ENCODE measurements around the gene GJB1.

GJB1 gene

GRCh38 chrX:71195964-71196649 is 26.9 kb upstream of the GJB1 start:
- H3K27ac Mint-ChIP-seq = peak overlapping the region; percentile 60
- peaks cover 14 to 31% of the 10 kb centered on the region in 2 donors for H3K4me1 Mint-ChIP-seq
- peak; percentile 57 to 64 for ATAC-seq (replicated peaks)
- no peaks in the 10 kb centered on the region for H3K27me3 Mint-ChIP-seq
- H3K9me3 Mint-ChIP-seq = peaks cover 0 to 4% of the 10 kb centered on the region in 2 donors
- H3K36me3 Mint-ChIP-seq = peaks cover 2 to 13% of the 10 kb centered on the region in 2 donors
- H3K4me3 Mint-ChIP-seq = peak overlapping the region; percentile 74 to 78
- no peak for DNase-seq

- H3K4me3 Mint-ChIP-seq = peak overlapping the region; percentile 83 to 88
- peak; percentile 93 to 95 for ATAC-seq (replicated peaks)
- peak; percentile 15 for DNase-seq
- peaks cover 12 to 27% of the 10 kb centered on the region in 2 donors for H3K4me1 Mint-ChIP-seq
- H3K36me3 Mint-ChIP-seq = peaks cover 0 to 8% of the 10 kb centered on the region in 2 donors
- peaks cover 0 to 4% of the 10 kb centered on the region in 2 donors for H3K9me3 Mint-ChIP-seq
- peak overlapping the region; percentile 80 for H3K27ac Mint-ChIP-seq
- H3K27me3 Mint-ChIP-seq = no peaks in the 10 kb centered on the region
These were observed 25.0 kb upstream of the GJB1 start for GRCh38 chrX:71198066-71198465.

- Mint-ChIP-seq H3K27me3 (no peaks in the 10 kb centered on the region), H3K4me3 (no peak overlapping the region), H3K36me3 (peaks cover 0 to 8% of the 10 kb centered on the region in 2 donors), H3K27ac (no peak overlapping the region), H3K4me1 (peaks cover 12 to 27% of the 10 kb centered on the region in 2 donors), H3K9me3 (peaks cover 0 to 4% of the 10 kb centered on the region in 2 donors)
- DNase-seq (no peak), ATAC-seq (replicated peaks) (no peak)
These were observed 23.6 kb upstream of the GJB1 start for GRCh38 chrX:71199252-71200008.

- peaks cover 0 to 3% of the 10 kb centered on the region in 2 donors for H3K27me3 Mint-ChIP-seq
- H3K9me3 Mint-ChIP-seq = no peaks in the 10 kb centered on the region
- no peak overlapping the region for H3K4me3 Mint-ChIP-seq
- peaks cover 0 to 4% of the 10 kb centered on the region in 2 donors for H3K36me3 Mint-ChIP-seq
- no peak for ATAC-seq (replicated peaks)
- DNase-seq = no peak
- H3K27ac Mint-ChIP-seq = no peak overlapping the region
- no peaks in the 10 kb centered on the region for H3K4me1 Mint-ChIP-seq
These were observed 12.2 kb upstream of the GJB1 start for GRCh38 chrX:71210816-71211215.

- Mint-ChIP-seq H3K4me3 (no peak overlapping the region), H3K4me1 (no peaks in the 10 kb centered on the region), H3K9me3 (no peaks in the 10 kb centered on the region), H3K27me3 (peaks cover 0 to 3% of the 10 kb centered on the region in 2 donors), H3K27ac (no peak overlapping the region), H3K36me3 (peaks cover 0 to 4% of the 10 kb centered on the region in 2 donors)
- ATAC-seq (replicated peaks) (no peak), DNase-seq (no peak)
These were observed 10.5 kb upstream of the GJB1 start for GRCh38 chrX:71212536-71212935.

- Mint-ChIP-seq H3K4me1 (no peaks in the 10 kb centered on the region), H3K27me3 (peaks cover 0 to 3% of the 10 kb centered on the region in 2 donors), H3K27ac (no peak overlapping the region), H3K36me3 (peaks cover 0 to 1% of the 10 kb centered on the region in 2 donors), H3K4me3 (no peak overlapping the region), H3K9me3 (no peaks in the 10 kb centered on the region)
- no peak for ATAC-seq (replicated peaks)
- no peak for DNase-seq
These were observed 8.9 kb upstream of the GJB1 start for GRCh38 chrX:71214152-71214551.

GRCh38 chrX:71214604-71215337 is 8.3 kb upstream of the GJB1 start:
- DNase-seq (no peak), ATAC-seq (replicated peaks) (no peak)
- Mint-ChIP-seq H3K4me1 (no peaks in the 10 kb centered on the region), H3K4me3 (no peak overlapping the region), H3K27ac (no peak overlapping the region), H3K36me3 (no peaks in the 10 kb centered on the region), H3K27me3 (peaks cover 0 to 3% of the 10 kb centered on the region in 2 donors), H3K9me3 (no peaks in the 10 kb centered on the region)

GRCh38 chrX:71215338-71215912 is 7.6 kb upstream of the GJB1 start:
- Mint-ChIP-seq H3K9me3 (no peaks in the 10 kb centered on the region), H3K27me3 (peaks cover 0 to 3% of the 10 kb centered on the region in 2 donors), H3K4me3 (no peak overlapping the region), H3K27ac (no peak overlapping the region), H3K4me1 (no peaks in the 10 kb centered on the region), H3K36me3 (no peaks in the 10 kb centered on the region)
- ATAC-seq (replicated peaks) (no peak), DNase-seq (no peak)

GRCh38 chrX:71216485-71216884 is 6.5 kb upstream of the GJB1 start:
- no peaks in the 10 kb centered on the region for H3K4me1 Mint-ChIP-seq
- ATAC-seq (replicated peaks) = no peak
- no peak overlapping the region for H3K27ac Mint-ChIP-seq
- no peaks in the 10 kb centered on the region for H3K9me3 Mint-ChIP-seq
- H3K4me3 Mint-ChIP-seq = no peak overlapping the region
- H3K36me3 Mint-ChIP-seq = no peaks in the 10 kb centered on the region
- DNase-seq = no peak
- peaks cover 0 to 3% of the 10 kb centered on the region in 2 donors for H3K27me3 Mint-ChIP-seq

- Mint-ChIP-seq H3K9me3 (no peaks in the 10 kb centered on the region), H3K27ac (no peak overlapping the region), H3K36me3 (no peaks in the 10 kb centered on the region), H3K4me1 (no peaks in the 10 kb centered on the region), H3K27me3 (peaks cover 0 to 2% of the 10 kb centered on the region in 2 donors), H3K4me3 (no peak overlapping the region)
- DNase-seq (no peak), ATAC-seq (replicated peaks) (no peak)
These were observed 5.7 kb upstream of the GJB1 start for GRCh38 chrX:71217298-71217697.

- H3K36me3 Mint-ChIP-seq = no peaks in the 10 kb centered on the region
- no peaks in the 10 kb centered on the region for H3K4me1 Mint-ChIP-seq
- no peak for ATAC-seq (replicated peaks)
- H3K27ac Mint-ChIP-seq = no peak overlapping the region
- no peak for DNase-seq
- no peaks in the 10 kb centered on the region for H3K9me3 Mint-ChIP-seq
- H3K27me3 Mint-ChIP-seq = peaks cover 13 to 14% of the 10 kb centered on the region in 2 donors
- H3K4me3 Mint-ChIP-seq = no peak overlapping the region
These were observed 1.9 kb upstream of the GJB1 start for GRCh38 chrX:71221145-71221544.

GRCh38 chrX:71224098-71224708 is 1.2 kb downstream of the GJB1 start:
- Mint-ChIP-seq H3K9me3 (no peaks in the 10 kb centered on the region), H3K4me3 (no peak overlapping the region), H3K27me3 (peaks cover 13 to 14% of the 10 kb centered on the region in 2 donors), H3K27ac (no peak overlapping the region), H3K36me3 (no peaks in the 10 kb centered on the region), H3K4me1 (no peaks in the 10 kb centered on the region)
- ATAC-seq (replicated peaks) = no peak
- DNase-seq = no peak

- Mint-ChIP-seq H3K4me1 (no peaks in the 10 kb centered on the region), H3K27me3 (peaks cover 13 to 14% of the 10 kb centered on the region in 2 donors), H3K36me3 (no peaks in the 10 kb centered on the region), H3K9me3 (no peaks in the 10 kb centered on the region), H3K27ac (no peak overlapping the region), H3K4me3 (no peak overlapping the region)
- DNase-seq (no peak), ATAC-seq (replicated peaks) (no peak)
These were observed 2.0 kb downstream of the GJB1 start for GRCh38 chrX:71225009-71225408.

- Mint-ChIP-seq H3K4me1 (no peaks in the 10 kb centered on the region), H3K4me3 (no peak overlapping the region), H3K27ac (no peak overlapping the region), H3K9me3 (no peaks in the 10 kb centered on the region), H3K27me3 (peaks cover 13 to 14% of the 10 kb centered on the region in 2 donors), H3K36me3 (no peaks in the 10 kb centered on the region)
- DNase-seq (no peak), ATAC-seq (replicated peaks) (no peak)
These were observed 2.7 kb downstream of the GJB1 start for GRCh38 chrX:71225676-71226075.
